Right lobe of liver (tissue), 6 donors: ENCODE measurements around the gene NBAS. TPM values are rescaled to one million over a fixed set of nuclear protein-coding genes. Genes with fewer than 3 reads are reported as not detected.

Experiments
- ATAC-seq, 4 donors: fragments of 200-7000 bp; cut with Tn5 transposase; one replicate each; pipeline ENCODE4 v1.9.1; 2020; ENCODE audit warnings: mild to moderate bottlenecking in 4 of 4, moderate library complexity in 4 of 4
- DNase-seq, 3 donors: peaks; one replicate each; pipeline ENCODE4 v3.0.0-alpha.2; 2020
- H3K27ac ChIP-seq, 3 donors: fragments of 200-600 bp; one replicate each; pipeline ENCODE4 v1.8.0; 2022
- H3K27me3 ChIP-seq, 2 donors: fragments of 200-600 bp; one replicate each; pipeline ENCODE4 v1.8.0; 2022
- H3K36me3 ChIP-seq, 4 donors: fragments of 200-600 bp; sonication (generic) in 1 of 4; one replicate each; pipeline versions ENCODE4 v1.5.1 to v1.8.0; 2017 to 2022; ENCODE audit warnings: control low read depth in 1 of 4
- H3K4me1 ChIP-seq, 4 donors: fragments of 200-600 bp; sonication (generic) in 1 of 4; one replicate each; pipeline versions ENCODE4 v1.5.1 to v1.8.0; 2017 to 2022; ENCODE audit warnings: control low read depth in 1 of 4
- H3K4me3 ChIP-seq, 3 donors: fragments of 200-600 bp; one replicate each; pipeline ENCODE4 v1.8.0; 2022
- H3K9me3 ChIP-seq, 4 donors: fragments of 200-600 bp; sonication (generic) in 1 of 4; one replicate each; pipeline versions ENCODE4 v1.5.1 to v1.8.0; 2017 to 2022; ENCODE audit warnings: control low read depth in 1 of 4
- POLR2A ChIP-seq: fragments of 450-650 bp; IDR thresholded peaks from one replicate; pipeline ENCODE4 v1.6.1; 2017; ENCODE audit warnings: antibody characterized with exemption, mild to moderate bottlenecking
- WGBS: methylation state at CpG from one replicate; pipeline ENCODE4 v1.1.6; 2018; ENCODE audit warnings: low coverage, low lambda C conversion rate; ENCODE audit not compliant: insufficient coverage; ENCODE audit errors: missing lambda C conversion rate; 5-methylcytosine and 5-hydroxymethylcytosine counted together
- intact Hi-C, 2 donors: fragments of 100-400 bp; cut with DNase I; formaldehyde crosslinking; loops; one replicate each; pipeline versions ENCODE4 v1.11.2 to v1.14.1; 2022
- total RNA-seq, 6 experiments: library from RNA; depleted of rRNA in 2 of 6; stranded (reverse); fragments of >200 nt in 2 of 6; fragmentation: NEBNext Ultra II Directional in 3 of 6; extraction: Animal tissue kit (Norgen Biotek cat#: 25700) in 3 of 6; gene quantifications; one replicate each; pipeline versions ENCODE4 v1.1.0 to v1.2.4, GENCODE V29; 2016 to 2023
- TF ChIP-seq, protein P1 (sequence below), 4 donors: fragments of 200-600 bp in 3 of 4; fragments of 450-650 bp in 1 of 4; IDR thresholded peaks; one replicate each; pipeline versions ENCODE4 v1.5.1 to v1.8.0; 2016 to 2022; ENCODE audit warnings: antibody characterized with exemption in 4 of 4, mild to moderate bottlenecking in 2 of 4
- donor health status: DM: no; HTN: yes; CAD: no.
- donor health status: DM: no; HTN: no; CAD: no.
- donor health status: DM: no; HTN: no; CAD: no.
- donor health status: DM: no; HTN: yes; CAD: no.
- donor health status: DM: no; HTN: yes; CAD: no.

The NBAS gene
- total RNA-seq, 6 experiments from 2014 or later: 16.1 to 21.8 (median 18.5) TPM

DNA sequence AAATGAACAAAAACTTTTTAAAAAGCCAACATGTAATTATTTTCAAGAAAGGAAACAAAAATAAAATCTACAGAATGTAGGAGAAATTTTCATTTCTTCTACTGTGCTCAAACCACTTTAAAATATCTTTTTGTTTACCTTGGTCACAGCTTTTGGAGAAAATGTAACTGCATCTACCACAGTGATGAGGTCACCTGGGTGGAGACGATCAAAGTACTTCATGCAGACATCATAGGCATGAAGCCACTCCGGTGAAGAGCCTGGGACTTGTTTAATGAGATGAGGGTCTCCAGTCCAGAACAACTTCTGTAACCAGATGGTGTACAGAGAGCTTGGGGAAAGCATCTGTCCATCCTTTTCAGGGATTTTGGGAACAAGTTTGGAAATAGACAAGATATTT is 285.8 kb downstream of the NBAS start:
- DNase-seq: no peak
- H3K27ac ChIP-seq: no peak overlapping the region
- ATAC-seq: peak in 1 of 4 donors; percentile 52
- 58% methylated on average over 2 of the region's 2 CpGs for WGBS
- H3K4me3 ChIP-seq: no peak overlapping the region
- peaks cover 0 to 11% (median 0%) of the 10 kb centered on the region in 4 donors for H3K36me3 ChIP-seq
- H3K4me1 ChIP-seq: no peaks in the 10 kb centered on the region
- H3K9me3 ChIP-seq: no peaks in the 10 kb centered on the region
- TF ChIP-seq, protein P1, sequence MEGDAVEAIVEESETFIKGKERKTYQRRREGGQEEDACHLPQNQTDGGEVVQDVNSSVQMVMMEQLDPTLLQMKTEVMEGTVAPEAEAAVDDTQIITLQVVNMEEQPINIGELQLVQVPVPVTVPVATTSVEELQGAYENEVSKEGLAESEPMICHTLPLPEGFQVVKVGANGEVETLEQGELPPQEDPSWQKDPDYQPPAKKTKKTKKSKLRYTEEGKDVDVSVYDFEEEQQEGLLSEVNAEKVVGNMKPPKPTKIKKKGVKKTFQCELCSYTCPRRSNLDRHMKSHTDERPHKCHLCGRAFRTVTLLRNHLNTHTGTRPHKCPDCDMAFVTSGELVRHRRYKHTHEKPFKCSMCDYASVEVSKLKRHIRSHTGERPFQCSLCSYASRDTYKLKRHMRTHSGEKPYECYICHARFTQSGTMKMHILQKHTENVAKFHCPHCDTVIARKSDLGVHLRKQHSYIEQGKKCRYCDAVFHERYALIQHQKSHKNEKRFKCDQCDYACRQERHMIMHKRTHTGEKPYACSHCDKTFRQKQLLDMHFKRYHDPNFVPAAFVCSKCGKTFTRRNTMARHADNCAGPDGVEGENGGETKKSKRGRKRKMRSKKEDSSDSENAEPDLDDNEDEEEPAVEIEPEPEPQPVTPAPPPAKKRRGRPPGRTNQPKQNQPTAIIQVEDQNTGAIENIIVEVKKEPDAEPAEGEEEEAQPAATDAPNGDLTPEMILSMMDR (IDR thresholded peaks at IDR 0.05): no peak
- no peak for TF ChIP-seq POLR2A
- intact Hi-C loops: no loop called here
- H3K27me3 ChIP-seq: no peaks in the 10 kb centered on the region

DNA sequence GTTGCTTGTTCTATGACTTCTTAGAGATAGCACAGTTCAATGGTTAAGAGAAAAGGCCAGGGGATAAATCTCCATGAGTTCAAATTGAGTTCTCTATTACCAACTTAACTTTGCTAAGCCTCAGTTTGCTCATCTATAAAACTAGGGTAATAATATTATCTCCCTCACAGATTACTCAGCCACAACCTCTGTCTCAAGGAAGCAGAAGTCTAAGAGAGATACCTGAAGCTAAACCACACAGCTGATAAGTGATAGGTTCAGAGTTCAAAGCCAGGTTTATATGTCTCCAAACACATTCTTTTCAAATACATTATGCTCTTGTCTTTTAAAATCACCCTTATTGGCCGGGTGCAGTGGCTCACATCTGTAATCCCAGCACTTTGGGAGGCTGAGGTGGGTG is 287.7 kb downstream of the NBAS start:
- no peaks in the 10 kb centered on the region for H3K9me3 ChIP-seq
- H3K27ac ChIP-seq: no peak overlapping the region
- H3K4me3 ChIP-seq: no peak overlapping the region
- no peak for TF ChIP-seq POLR2A
- TF ChIP-seq, protein P1 (IDR thresholded peaks at IDR 0.05): no peak
- H3K27me3 ChIP-seq: no peaks in the 10 kb centered on the region
- DNase-seq (no peak), ATAC-seq (no peak)
- 92% methylated on average over 1 of the region's 1 CpG for WGBS
- no peaks in the 10 kb centered on the region for H3K4me1 ChIP-seq
- peaks cover 0 to 11% (median 0%) of the 10 kb centered on the region in 4 donors for H3K36me3 ChIP-seq
- intact Hi-C loops: no loop called here

DNA sequence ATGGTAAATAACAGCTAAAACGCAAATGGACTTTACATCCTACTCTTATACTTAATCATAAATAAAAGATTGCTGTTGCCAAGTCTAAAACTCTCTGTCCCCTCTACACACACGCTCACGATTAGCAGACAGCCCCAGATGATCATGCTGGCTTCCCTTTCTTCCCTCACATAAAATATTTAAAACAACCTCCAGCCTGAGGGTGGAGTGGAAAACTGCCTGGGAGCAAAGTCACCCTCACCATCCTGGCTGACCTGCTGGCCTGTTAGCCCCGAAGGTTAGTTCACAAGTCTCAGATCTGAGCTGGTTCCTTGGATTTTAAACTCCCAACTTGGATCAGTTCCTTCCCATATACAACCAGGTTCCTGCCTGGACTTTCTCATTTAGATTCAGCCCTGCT is 288.2 kb downstream of the NBAS start:
- DNase-seq (no peak), ATAC-seq (no peak)
- H3K27ac ChIP-seq: no peak overlapping the region
- no peak overlapping the region for H3K4me3 ChIP-seq
- peaks cover 0 to 11% (median 0%) of the 10 kb centered on the region in 4 donors for H3K36me3 ChIP-seq
- TF ChIP-seq, protein P1 (IDR thresholded peaks at IDR 0.05): no peak
- no peak for TF ChIP-seq POLR2A
- H3K4me1 ChIP-seq: no peaks in the 10 kb centered on the region
- 97% methylated on average over 3 of the region's 4 CpGs for WGBS
- no peaks in the 10 kb centered on the region for H3K27me3 ChIP-seq
- no peaks in the 10 kb centered on the region for H3K9me3 ChIP-seq
- intact Hi-C loops: no loop called here

DNA sequence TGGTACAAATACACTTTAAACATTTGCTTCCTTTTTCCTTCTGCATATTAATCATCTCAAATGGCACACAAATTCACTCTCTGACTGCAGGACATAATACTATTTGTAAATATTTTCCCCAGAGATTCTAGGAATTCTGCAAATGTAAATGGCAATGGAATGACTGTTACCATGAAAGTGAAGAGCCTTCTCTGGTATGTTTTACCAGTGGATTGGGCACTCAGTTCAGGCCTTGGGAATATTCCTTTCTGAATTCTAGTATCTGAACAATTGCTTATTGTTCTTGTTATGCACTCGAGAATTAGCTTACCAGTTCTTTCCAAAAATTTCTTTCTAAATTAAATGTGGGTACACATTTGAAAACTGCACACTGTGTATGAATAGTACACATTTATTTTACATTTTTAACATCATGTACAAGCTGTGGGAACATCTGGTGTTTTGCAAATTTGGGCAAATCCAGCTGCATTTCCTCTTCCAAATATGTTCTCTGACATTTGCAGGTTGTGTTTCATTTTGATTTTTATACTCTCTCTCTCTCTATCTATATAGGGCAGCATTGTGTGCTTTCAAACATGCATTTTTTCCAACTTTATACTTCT is 289.1 kb downstream of the NBAS start:
- Histone ChIP-seq H3K4me1 (no peaks in the 10 kb centered on the region), H3K4me3 (no peak overlapping the region), H3K9me3 (no peaks in the 10 kb centered on the region), H3K27me3 (no peaks in the 10 kb centered on the region), H3K36me3 (peaks cover 0 to 11% (median 0%) of the 10 kb centered on the region in 4 donors), H3K27ac (no peak overlapping the region)
- intact Hi-C loops: no loop called here
- no peak for ATAC-seq
- WGBS: 90% methylated on average over 1 of the region's 1 CpG
- TF ChIP-seq, protein P1 (IDR thresholded peaks at IDR 0.05): no peak
- TF ChIP-seq POLR2A: no peak
- no peak for DNase-seq

DNA sequence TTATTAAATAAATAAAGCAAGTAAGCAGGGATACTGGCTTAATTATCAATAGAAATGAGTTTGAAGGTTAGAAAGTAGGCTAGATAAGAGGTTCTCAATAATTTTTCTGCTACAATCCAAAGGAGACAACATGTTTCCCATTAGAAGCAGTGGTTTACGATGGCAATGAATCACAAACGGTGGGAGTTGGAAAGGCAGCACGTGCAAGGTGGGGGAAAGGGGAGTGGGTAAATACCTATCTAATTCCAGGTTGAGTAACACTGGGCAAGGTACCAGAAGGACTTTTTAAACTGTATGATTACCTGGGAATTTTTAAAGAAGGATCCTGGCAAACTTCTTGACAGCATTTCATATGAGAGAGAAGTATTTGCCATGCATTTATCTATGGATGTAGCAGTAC is 289.9 kb downstream of the NBAS start:
- Histone ChIP-seq H3K27ac (no peak overlapping the region), H3K4me3 (no peak overlapping the region), H3K4me1 (no peaks in the 10 kb centered on the region), H3K36me3 (peaks cover 0 to 6% (median 0%) of the 10 kb centered on the region in 4 donors), H3K9me3 (no peaks in the 10 kb centered on the region), H3K27me3 (no peaks in the 10 kb centered on the region)
- DNase-seq (no peak), ATAC-seq (no peak)
- WGBS: 68% methylated on average over 3 of the region's 3 CpGs
- TF ChIP-seq POLR2A: no peak
- TF ChIP-seq, protein P1 (IDR thresholded peaks at IDR 0.05): no peak
- intact Hi-C loops: no loop called here
